ENCODE measurements around the gene KCNIP2.

KCNIP2 gene

DNA sequence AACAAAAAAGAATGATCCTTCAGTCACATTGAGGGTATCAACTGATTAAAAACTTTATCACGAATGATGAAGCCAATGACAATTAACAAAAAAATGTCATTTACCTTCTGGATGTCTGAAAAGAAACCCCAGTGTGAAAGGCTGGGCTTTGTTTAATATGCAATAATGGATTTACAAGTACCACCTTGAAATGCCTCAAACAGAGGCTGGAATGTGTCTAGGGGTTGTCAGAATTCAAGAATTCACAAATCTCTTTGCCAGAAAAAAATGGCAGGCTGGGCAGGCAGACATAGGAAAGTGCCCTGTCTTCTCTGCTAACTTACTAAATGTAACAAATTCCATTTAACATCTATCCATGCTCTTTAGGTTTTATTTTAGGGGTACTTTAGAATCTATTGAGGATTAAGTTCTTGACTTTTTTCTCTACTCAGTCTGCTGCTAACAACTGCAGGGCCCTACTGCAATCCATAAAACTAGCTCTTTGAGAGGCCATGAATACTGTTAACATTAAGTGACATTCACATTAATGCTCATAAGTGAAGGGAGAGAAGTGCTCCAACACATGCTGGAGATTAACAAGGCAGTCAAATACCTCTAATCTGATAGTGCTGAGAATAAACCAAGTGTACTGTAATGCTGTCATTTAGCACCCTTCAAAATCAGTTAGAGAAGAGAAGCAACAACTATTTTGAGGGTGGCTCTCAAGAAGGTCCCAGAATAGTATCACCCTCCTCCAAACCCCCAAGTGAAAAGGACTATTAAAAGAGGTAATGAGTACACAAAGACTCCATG is 43.1 kb upstream of the KCNIP2 start:
- Mint-ChIP-seq H3K4me1 (peaks cover 6% of the 10 kb centered on the region), H3K27ac (no peak overlapping the region), H3K27me3 (ENCODE audit: low read depth, poor library complexity) (no peaks in the 10 kb centered on the region), H3K9me3 (no peaks in the 10 kb centered on the region), H3K36me3 (ENCODE audit: low read depth) (peaks cover 10% of the 10 kb centered on the region), H3K4me3 (no peak overlapping the region)
- TF ChIP-seq, protein P1, sequence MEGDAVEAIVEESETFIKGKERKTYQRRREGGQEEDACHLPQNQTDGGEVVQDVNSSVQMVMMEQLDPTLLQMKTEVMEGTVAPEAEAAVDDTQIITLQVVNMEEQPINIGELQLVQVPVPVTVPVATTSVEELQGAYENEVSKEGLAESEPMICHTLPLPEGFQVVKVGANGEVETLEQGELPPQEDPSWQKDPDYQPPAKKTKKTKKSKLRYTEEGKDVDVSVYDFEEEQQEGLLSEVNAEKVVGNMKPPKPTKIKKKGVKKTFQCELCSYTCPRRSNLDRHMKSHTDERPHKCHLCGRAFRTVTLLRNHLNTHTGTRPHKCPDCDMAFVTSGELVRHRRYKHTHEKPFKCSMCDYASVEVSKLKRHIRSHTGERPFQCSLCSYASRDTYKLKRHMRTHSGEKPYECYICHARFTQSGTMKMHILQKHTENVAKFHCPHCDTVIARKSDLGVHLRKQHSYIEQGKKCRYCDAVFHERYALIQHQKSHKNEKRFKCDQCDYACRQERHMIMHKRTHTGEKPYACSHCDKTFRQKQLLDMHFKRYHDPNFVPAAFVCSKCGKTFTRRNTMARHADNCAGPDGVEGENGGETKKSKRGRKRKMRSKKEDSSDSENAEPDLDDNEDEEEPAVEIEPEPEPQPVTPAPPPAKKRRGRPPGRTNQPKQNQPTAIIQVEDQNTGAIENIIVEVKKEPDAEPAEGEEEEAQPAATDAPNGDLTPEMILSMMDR (IDR thresholded peaks at IDR 0.05), result no peak
- DNase-seq, result no peak

DNA sequence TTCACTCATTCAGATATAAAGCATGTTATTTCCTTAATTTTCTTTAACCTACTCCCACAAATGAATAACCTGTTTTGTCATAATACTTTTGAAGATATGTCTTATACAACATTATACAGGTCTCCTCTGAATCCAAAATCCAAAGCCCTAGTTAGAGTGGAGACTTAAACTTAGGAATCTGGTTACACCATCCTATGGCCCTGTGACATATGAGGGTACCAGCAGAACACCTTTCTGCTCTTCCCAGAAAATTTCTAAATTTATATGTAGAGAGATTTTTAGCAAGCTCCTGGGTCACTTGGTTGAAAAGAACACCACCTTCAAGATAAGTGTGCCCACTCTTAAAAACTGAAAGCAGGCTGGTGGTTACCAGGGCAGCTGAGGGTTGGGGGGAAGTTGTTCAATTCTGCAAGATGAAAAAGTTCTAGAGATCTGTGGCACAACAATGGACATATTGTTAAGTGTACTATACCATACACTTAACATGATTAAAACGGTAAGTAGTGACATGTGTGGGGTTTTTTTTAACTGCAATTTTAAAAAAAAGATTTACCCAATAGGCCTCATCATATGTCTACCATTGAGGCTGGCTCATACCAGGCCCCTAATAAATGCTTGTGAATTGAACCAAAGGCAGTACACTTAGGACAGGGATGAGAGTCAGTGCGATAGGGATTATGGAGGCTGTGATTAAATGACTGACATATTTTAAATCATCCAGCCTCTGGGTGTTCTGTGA is 37.6 kb upstream of the KCNIP2 start:
- no peak for DNase-seq
- Mint-ChIP-seq H3K4me1 (peaks cover 36% of the 10 kb centered on the region), H3K27me3 (ENCODE audit: low read depth, poor library complexity) (peaks cover 2% of the 10 kb centered on the region), H3K9me3 (no peaks in the 10 kb centered on the region), H3K4me3 (no peak overlapping the region), H3K27ac (no peak overlapping the region), H3K36me3 (ENCODE audit: low read depth) (peaks cover 10% of the 10 kb centered on the region)
- TF ChIP-seq, protein P1 (IDR thresholded peaks at IDR 0.05), result no peak

DNA sequence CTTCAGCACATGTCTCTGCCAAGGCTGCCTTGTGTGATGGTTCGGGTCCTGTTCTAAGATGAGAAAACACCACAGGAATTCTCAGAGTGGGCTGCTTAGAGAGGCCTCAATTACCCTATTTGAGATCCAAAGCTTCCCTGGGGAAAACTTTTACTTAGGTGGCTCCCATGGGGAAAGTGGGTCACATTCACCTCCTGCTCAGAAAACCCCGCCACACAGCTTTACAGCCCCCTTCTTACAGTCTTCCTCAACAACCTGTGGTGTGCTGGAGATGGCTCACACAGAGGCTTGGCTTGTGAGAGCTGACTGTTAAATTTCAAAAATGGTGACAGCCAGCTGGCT is 36.6 kb upstream of the KCNIP2 start:
- H3K27ac Mint-ChIP-seq, result peak overlapping the region; percentile 38
- DNase-seq, result no peak
- peaks cover 6% of the 10 kb centered on the region for H3K36me3 Mint-ChIP-seq (ENCODE audit: low read depth)
- peaks cover 2% of the 10 kb centered on the region for H3K27me3 Mint-ChIP-seq (ENCODE audit: low read depth, poor library complexity)
- H3K4me1 Mint-ChIP-seq, result peaks cover 44% of the 10 kb centered on the region
- H3K4me3 Mint-ChIP-seq, result no peak overlapping the region
- TF ChIP-seq, protein P1 (IDR thresholded peaks at IDR 0.05), result no peak
- H3K9me3 Mint-ChIP-seq, result no peaks in the 10 kb centered on the region

DNA sequence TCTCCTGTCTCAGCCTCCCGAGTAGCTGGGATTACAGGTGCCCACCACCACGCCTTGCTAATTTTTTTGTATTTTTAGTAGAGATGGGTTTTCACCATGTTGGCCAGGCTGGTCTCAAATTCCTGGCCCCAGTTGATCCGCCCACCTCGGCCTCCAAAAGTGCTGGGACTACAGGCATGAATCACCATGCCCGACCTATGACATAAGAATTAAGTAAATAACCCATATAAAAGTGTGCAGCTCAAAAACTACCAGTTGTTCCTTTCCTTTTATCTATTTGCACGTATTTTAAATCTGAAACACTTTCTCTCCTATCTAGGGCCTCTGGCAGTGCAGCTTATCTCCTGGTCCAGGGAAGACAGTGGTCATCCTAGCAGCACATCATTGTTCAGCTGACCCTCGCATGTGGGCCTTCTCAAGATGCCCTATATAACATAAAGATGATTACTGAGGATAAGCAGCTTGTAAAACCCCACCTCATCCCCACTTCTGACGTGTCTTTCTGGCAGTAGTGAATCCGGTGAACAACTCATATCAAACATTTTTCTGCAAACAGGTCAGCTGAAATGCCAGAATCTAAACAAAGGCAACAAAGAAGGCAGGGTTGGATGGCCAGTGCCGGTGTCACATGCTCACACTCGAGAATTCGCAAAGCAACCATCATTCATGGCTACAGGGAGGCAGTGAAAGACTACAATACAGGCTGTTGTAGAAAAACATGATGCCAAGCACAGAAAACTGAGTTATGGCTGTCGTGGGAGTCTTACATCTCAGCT is 36.0 kb upstream of the KCNIP2 start:
- H3K4me3 Mint-ChIP-seq, result peak overlapping the region; percentile 36
- TF ChIP-seq, protein P1 (IDR thresholded peaks at IDR 0.05), result no peak
- no peak for DNase-seq
- H3K36me3 Mint-ChIP-seq (ENCODE audit: low read depth), result peaks cover 5% of the 10 kb centered on the region
- no peaks in the 10 kb centered on the region for H3K9me3 Mint-ChIP-seq
- H3K27me3 Mint-ChIP-seq (ENCODE audit: low read depth, poor library complexity), result peaks cover 2% of the 10 kb centered on the region
- H3K27ac Mint-ChIP-seq, result peak overlapping the region; percentile 38
- H3K4me1 Mint-ChIP-seq, result peaks cover 44% of the 10 kb centered on the region

DNA sequence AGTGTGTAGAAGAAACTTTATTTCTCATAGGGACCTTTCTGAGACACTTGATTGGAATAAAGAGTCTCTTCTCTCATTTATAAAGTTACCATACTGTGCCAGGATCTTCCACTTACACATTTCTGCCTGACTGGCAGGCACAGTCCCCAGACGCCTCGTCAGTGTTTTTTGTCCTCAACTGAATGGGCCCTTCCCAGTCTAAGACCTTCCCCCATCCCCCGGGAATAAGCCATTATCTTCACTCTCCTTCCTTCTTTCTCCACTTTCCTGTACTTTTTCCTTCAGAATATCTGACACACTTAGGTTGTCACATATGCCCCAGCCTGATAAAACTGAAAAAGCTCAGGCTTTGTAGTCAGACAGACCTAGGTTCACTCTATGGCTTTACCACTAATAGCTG is 35.3 kb upstream of the KCNIP2 start:
- H3K27ac Mint-ChIP-seq, result peak overlapping the region; percentile 30
- peaks cover 41% of the 10 kb centered on the region for H3K4me1 Mint-ChIP-seq
- TF ChIP-seq, protein P1 (IDR thresholded peaks at IDR 0.05), result no peak
- H3K36me3 Mint-ChIP-seq (ENCODE audit: low read depth), result peaks cover 6% of the 10 kb centered on the region
- H3K27me3 Mint-ChIP-seq (ENCODE audit: low read depth, poor library complexity), result peaks cover 2% of the 10 kb centered on the region
- no peak overlapping the region for H3K4me3 Mint-ChIP-seq
- no peak for DNase-seq
- H3K9me3 Mint-ChIP-seq, result no peaks in the 10 kb centered on the region
